Activated T-cell treated with anti-CD3 and anti-CD28 coated beads, Interleukin-2, amount 50 U/mL, for 24 hours (primary cell): ENCODE measurements around the gene ITPR1.

Experiments used
- DNase-seq: peaks from one replicate; pipeline ENCODE4 v3.0.0-alpha.2; 2020
- H3K27ac Mint-ChIP-seq: 2 replicates; pipeline ENCODE4 v1.8.0; 2020; ENCODE audit warnings: mild to moderate bottlenecking, mixed read lengths
- H3K27me3 Mint-ChIP-seq: 2 replicates; pipeline ENCODE4 v1.8.0; 2020; ENCODE audit warnings: mixed read lengths
- H3K36me3 Mint-ChIP-seq: 2 replicates; pipeline ENCODE4 v1.8.0; 2020; ENCODE audit warnings: low read depth, mixed read lengths
- H3K4me1 Mint-ChIP-seq: 2 replicates; pipeline ENCODE4 v1.8.0; 2020; ENCODE audit warnings: low read depth, mixed read lengths
- H3K4me3 Mint-ChIP-seq: 2 replicates; pipeline ENCODE4 v1.8.0; 2020; ENCODE audit warnings: mild to moderate bottlenecking, moderate library complexity, mixed read lengths
- H3K9me3 Mint-ChIP-seq: 2 replicates; pipeline ENCODE4 v1.8.0; 2020; ENCODE audit warnings: mixed read lengths

ITPR1 gene

DNA sequence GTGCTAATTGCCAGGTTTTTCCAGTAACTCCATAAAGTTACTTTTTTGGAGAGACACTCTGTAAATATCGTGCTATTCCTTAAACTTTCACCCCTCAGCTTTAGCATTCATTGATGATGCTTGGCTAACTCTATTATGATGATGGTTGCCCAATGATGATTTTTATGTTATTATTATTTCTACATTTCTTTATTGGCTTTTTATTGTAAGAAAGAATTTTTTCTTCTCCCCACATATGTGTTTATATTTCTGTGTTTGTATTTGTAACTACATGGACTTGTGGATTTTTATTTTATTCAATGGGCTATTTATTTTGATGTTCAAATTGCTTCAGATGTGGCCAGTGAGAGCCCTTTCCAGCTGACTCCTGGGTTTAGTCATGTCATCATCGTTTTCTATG, 323.6 kb downstream of the ITPR1 start:
- peaks cover 92% of the 10 kb centered on the region for H3K36me3 Mint-ChIP-seq
- no peaks in the 10 kb centered on the region for H3K9me3 Mint-ChIP-seq
- DNase-seq: no peak
- peaks cover 45% of the 10 kb centered on the region for H3K4me1 Mint-ChIP-seq
- H3K27me3 Mint-ChIP-seq: no peaks in the 10 kb centered on the region
- H3K27ac Mint-ChIP-seq: no peak overlapping the region
- no peak overlapping the region for H3K4me3 Mint-ChIP-seq

DNA sequence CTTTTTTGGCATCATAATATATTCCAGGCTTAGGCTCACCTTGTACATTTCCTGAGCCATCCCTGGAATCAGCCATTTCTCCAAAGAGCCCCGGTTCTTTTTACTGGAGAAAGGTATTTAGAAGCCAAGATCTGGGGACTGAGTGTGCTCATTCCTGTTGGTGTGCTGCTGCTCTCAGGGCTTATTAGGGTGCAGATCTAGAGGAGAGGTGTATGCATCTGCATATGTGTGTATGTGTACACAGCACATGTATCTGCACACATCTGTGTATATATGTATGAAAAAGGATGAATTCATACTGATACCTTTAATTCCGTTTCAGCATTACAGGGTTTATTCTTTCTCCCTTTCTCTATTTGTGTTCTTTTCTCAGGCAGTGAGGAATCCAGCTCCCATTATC, 324.0 kb downstream of the ITPR1 start:
- H3K9me3 Mint-ChIP-seq: no peaks in the 10 kb centered on the region
- DNase-seq: no peak
- no peak overlapping the region for H3K27ac Mint-ChIP-seq
- H3K27me3 Mint-ChIP-seq: no peaks in the 10 kb centered on the region
- peaks cover 90% of the 10 kb centered on the region for H3K36me3 Mint-ChIP-seq
- H3K4me3 Mint-ChIP-seq: no peak overlapping the region
- peaks cover 49% of the 10 kb centered on the region for H3K4me1 Mint-ChIP-seq

DNA sequence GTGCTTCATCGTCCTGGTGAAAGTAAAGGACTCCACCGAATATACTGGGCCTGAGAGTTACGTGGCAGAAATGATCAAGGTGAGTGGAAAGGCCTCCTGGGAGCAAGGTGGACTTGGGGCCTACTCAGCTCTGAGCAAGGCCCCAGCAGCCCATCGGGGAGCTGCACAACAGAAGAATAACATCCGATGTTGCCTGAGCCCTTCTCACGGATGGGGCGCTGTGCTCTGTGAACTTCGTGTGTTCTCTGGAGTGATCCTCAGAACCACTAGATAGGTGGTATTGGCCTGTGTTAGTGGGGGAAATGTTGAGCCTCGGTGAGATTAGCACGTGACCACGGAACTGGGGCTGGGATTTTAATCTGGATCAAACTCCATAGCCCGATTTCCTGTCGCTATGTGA, 325.0 kb downstream of the ITPR1 start:
- no peaks in the 10 kb centered on the region for H3K9me3 Mint-ChIP-seq
- peaks cover 91% of the 10 kb centered on the region for H3K36me3 Mint-ChIP-seq
- H3K27me3 Mint-ChIP-seq: no peaks in the 10 kb centered on the region
- peak overlapping the region; percentile 63 for H3K27ac Mint-ChIP-seq
- H3K4me1 Mint-ChIP-seq: peaks cover 59% of the 10 kb centered on the region
- no peak for DNase-seq
- no peak overlapping the region for H3K4me3 Mint-ChIP-seq

DNA sequence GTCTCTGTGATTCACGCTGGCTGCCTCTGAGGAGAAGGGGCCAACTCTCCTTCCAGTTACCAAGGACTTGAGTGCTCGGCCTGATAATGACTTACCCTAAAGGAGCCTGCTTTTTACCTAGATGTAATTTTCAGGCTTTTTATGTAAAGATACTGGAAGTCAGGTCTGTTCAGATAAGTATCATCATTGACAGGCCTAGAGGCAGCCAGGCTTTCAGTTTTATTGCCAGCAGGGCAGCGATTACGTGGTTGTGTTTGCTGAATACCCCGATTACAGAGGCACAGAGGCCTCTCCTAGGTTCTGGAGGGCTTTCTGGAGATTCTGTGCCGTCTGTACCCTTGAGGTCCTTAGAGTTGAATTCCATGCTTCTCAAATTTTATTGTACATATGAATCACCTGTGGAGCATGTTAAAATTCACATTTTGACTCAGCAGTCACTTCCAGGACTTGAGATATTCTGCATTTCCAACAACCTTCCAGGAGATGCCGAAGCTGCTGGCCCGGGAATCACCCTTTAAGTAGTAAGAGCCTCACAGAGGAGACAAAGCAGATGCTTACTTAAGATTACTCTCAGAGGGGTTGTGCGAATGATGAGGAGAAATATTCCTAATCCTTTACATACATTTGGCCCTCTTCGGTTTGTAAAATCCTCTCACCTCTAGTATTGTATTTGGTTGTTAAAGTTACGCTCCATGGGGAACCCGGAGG, 326.0 kb downstream of the ITPR1 start:
- Mint-ChIP-seq H3K4me1 (peaks cover 63% of the 10 kb centered on the region), H3K4me3 (no peak overlapping the region), H3K27ac (peak overlapping the region; percentile 28), H3K36me3 (peaks cover 90% of the 10 kb centered on the region), H3K27me3 (no peaks in the 10 kb centered on the region), H3K9me3 (no peaks in the 10 kb centered on the region)
- no peak for DNase-seq

DNA sequence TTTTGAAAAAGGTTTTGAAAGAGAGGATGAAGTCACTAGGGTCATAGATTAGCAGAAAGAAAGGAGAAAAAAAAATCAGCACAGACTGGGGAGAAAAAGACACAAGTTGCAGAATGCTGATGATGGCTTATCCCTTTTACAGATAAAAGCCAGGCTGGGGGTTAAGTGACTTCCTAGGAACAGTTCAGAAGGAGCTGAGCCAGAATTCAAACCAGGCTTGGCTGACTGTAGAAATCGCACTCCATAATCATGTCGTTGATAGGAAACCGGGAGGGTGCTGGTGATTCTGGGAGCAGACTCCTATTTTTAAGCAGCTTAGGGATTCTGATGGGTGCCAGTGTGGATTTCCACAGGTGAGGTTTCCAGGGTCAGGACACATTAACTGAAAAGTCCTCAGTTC, 326.6 kb downstream of the ITPR1 start:
- DNase-seq: no peak
- peaks cover 63% of the 10 kb centered on the region for H3K4me1 Mint-ChIP-seq
- peaks cover 90% of the 10 kb centered on the region for H3K36me3 Mint-ChIP-seq
- peak overlapping the region; percentile 93 for H3K27ac Mint-ChIP-seq
- no peaks in the 10 kb centered on the region for H3K9me3 Mint-ChIP-seq
- H3K4me3 Mint-ChIP-seq: no peak overlapping the region
- no peaks in the 10 kb centered on the region for H3K27me3 Mint-ChIP-seq

DNA sequence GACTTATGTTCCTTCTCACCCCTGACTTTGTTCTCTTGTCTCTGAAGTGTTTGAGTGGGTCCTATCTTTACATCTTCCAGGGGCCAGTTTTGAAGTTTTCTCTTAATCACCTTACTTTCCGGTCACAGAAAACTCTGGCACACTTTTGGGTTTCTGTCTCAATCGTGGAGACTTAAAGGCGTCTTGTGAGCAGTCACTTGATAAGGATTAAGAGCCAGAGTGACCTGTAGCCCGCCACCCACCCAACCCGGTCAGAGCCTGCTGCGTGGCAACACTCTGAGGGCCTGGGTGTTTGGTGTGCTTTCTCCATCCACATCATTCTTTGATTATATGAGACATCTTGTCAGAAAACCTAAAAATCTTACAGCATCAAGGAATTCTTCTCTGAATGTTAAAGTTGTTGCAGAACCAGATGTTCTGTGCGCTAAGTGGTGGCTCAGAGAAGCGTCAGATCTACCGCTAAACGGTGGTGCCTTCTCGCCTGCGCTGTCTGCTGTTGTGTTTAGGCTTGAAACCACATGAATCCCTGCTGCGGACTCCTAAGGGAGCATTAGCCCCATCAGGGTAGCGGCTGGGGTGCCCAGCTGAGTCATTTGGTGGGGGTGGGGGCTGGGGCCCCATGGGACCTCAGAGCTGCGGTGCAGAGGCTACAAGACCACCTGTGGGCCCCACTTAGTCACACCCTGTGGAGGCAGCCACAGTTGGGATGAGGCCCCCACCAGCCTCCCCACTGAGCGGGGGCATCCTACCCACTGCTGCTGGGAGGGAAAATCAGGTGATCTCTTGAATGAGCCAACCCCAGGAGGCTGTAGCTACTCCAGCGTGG, 327.4 kb downstream of the ITPR1 start:
- Mint-ChIP-seq H3K27me3 (no peaks in the 10 kb centered on the region), H3K36me3 (peaks cover 90% of the 10 kb centered on the region), H3K9me3 (no peaks in the 10 kb centered on the region), H3K4me1 (peaks cover 67% of the 10 kb centered on the region), H3K4me3 (peak overlapping the region; percentile 39), H3K27ac (peak overlapping the region; percentile 93)
- DNase-seq: peak; percentile 60

DNA sequence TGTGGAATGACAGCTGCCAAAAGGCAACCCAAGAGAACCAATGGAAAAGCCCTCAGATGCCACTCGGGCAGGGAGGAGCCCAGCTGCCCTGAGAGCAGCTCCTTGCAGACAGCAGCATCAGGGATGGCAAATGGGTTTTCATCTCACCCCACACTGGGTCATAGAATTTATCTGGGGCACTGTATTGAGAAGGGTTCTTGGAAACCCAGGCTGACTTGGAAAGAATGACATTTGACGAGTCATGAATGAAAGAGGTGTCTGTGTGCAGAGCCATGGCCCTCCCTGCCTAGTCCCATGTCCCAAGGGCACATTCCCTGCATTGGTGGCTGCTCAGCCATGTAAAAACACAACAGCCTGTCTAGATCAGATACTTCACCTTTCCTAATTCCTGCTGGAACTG, 328.2 kb downstream of the ITPR1 start:
- peaks cover 76% of the 10 kb centered on the region for H3K4me1 Mint-ChIP-seq
- no peaks in the 10 kb centered on the region for H3K27me3 Mint-ChIP-seq
- peak; percentile 62 for DNase-seq
- H3K36me3 Mint-ChIP-seq: peaks cover 90% of the 10 kb centered on the region
- H3K9me3 Mint-ChIP-seq: no peaks in the 10 kb centered on the region
- H3K27ac Mint-ChIP-seq: peak overlapping the region; percentile 93
- peak overlapping the region; percentile 34 for H3K4me3 Mint-ChIP-seq

DNA sequence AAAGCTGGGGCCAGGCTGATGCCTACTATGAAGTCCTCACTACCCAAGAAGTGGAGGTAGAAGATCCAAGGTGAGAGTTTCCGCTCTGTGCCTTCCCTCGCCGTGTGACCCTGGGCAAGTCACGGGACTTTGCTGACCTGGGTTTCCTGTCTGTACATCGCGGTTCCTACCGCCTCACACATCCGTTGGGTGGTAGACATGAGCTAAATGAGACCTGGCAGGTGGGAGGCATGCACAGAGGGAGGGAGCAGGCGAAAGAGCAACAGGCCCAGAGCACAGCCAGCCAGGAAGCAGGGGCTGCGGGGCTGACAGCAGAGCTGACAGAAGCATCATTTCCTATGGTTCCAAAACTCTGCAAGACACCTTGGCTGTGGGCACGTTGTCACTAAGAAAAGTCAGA, 328.8 kb downstream of the ITPR1 start:
- Mint-ChIP-seq H3K9me3 (no peaks in the 10 kb centered on the region), H3K36me3 (peaks cover 86% of the 10 kb centered on the region), H3K4me3 (peak overlapping the region; percentile 34), H3K27me3 (no peaks in the 10 kb centered on the region), H3K4me1 (peaks cover 82% of the 10 kb centered on the region), H3K27ac (peak overlapping the region; percentile 93)
- DNase-seq: peak; percentile 80

DNA sequence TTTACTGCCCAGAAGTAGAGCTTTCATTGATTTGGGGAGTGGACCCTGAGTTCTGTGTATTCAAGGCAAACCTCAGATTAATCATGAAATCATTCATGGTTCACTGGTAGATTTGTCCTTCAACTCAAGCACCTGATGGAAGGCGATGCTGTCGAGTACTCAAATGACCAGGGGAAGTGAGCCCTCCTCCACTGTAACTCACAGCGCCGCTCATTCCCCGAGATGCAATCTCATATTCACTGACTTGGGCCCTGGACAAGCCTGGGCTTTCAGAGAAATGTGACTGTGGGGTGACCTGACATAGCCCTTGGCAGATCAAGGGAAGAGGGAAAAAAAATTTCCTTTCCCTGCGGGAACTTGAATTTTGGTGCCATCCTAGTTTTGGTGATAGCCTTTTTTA, 329.4 kb downstream of the ITPR1 start:
- Mint-ChIP-seq H3K9me3 (no peaks in the 10 kb centered on the region), H3K36me3 (peaks cover 86% of the 10 kb centered on the region), H3K27me3 (no peaks in the 10 kb centered on the region), H3K4me3 (peak overlapping the region; percentile 34), H3K27ac (peak overlapping the region; percentile 93), H3K4me1 (peaks cover 88% of the 10 kb centered on the region)
- no peak for DNase-seq

DNA sequence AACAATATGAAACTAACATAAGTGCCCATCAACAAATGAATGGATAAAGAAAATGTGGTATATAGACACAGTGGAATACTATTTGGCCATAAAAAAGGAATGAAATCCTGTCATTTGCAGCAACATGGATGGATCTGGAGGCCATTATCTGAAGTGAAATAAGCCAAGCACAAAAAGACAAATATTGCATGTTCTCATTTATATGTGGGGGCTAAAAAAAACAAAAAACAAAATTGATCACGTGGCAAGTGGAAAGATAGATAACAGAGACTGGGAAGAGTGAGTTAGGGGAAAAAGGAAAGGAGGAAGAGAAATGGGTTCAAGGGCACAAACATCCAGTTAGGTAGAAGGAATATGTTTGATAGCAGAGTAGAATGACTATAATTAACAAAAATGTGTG, 330.2 kb downstream of the ITPR1 start:
- H3K36me3 Mint-ChIP-seq: peaks cover 84% of the 10 kb centered on the region
- H3K4me3 Mint-ChIP-seq: no peak overlapping the region
- no peaks in the 10 kb centered on the region for H3K27me3 Mint-ChIP-seq
- peaks cover 96% of the 10 kb centered on the region for H3K4me1 Mint-ChIP-seq
- H3K27ac Mint-ChIP-seq: peak overlapping the region; percentile 32
- H3K9me3 Mint-ChIP-seq: no peaks in the 10 kb centered on the region
- DNase-seq: no peak

DNA sequence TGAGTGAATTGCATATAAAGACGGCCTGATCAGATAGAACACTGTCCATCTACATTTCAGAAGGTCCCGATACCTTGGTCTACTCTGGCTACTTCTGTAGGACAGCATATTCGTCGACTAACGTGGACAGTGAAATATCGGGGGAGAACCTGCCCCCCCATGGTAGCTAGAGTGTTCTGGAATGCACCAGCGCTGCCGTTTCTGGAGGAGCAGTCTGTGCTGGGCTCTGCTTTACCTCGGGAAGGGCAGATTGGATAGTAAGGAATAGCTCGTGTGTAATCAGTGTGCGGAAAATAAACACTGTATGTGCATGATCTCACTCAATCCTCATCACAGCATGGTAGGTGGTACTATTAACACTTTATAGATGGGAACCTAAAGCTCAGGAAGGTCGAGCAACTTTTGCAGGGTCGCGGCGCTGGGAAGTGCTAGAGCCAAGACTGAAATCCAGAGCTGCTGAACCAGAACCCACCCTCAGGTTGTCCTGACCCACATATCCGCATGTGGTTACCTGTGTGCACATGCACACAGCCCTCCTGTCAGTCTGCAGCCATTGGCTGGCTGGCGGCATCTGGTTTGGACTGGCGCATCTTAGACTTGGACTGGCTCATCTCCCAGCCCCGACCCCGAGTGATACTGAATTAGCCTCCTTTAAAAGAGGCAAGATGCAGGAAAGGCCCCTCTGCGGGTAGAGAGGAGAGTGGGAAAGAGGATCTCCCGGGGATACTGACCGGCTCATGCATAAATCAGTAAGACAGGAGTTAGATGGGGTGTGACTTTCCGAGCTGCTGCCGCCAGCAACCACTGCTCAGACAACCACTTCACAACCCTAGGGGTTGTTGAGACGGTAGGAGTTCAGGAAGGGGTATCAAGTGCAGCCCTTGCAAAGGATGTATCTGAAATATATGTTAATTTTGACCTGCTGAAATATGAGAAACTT, 331.1 kb downstream of the ITPR1 start:
- peaks cover 84% of the 10 kb centered on the region for H3K36me3 Mint-ChIP-seq
- peaks cover 100% of the 10 kb centered on the region for H3K4me1 Mint-ChIP-seq
- peak overlapping the region; percentile 44 for H3K4me3 Mint-ChIP-seq
- H3K27me3 Mint-ChIP-seq: no peaks in the 10 kb centered on the region
- H3K9me3 Mint-ChIP-seq: no peaks in the 10 kb centered on the region
- DNase-seq: no peak
- peak overlapping the region; percentile 54 for H3K27ac Mint-ChIP-seq

DNA sequence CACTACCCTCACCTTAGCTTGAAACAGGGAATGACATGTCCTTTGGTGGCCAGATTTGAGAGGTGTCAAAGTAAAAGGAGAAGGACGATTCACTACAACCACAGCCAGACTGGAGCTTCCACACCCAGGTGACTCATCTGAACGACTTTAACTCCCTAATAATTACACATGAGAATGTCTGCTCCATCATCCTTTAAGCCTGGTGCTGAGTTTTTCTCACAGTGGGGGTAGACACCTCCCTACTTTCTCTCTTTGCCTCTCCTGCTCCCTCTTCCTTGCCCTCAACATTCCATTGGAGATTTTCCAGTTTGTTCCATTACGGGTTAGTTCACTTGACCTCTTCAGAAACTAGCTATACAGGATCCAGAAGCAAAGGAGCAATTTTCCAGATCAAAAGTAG, 331.8 kb downstream of the ITPR1 start:
- Mint-ChIP-seq H3K36me3 (peaks cover 80% of the 10 kb centered on the region), H3K27me3 (no peaks in the 10 kb centered on the region), H3K27ac (peak overlapping the region; percentile 54), H3K4me3 (peak overlapping the region; percentile 44), H3K4me1 (peaks cover 97% of the 10 kb centered on the region), H3K9me3 (no peaks in the 10 kb centered on the region)
- DNase-seq: no peak

DNA sequence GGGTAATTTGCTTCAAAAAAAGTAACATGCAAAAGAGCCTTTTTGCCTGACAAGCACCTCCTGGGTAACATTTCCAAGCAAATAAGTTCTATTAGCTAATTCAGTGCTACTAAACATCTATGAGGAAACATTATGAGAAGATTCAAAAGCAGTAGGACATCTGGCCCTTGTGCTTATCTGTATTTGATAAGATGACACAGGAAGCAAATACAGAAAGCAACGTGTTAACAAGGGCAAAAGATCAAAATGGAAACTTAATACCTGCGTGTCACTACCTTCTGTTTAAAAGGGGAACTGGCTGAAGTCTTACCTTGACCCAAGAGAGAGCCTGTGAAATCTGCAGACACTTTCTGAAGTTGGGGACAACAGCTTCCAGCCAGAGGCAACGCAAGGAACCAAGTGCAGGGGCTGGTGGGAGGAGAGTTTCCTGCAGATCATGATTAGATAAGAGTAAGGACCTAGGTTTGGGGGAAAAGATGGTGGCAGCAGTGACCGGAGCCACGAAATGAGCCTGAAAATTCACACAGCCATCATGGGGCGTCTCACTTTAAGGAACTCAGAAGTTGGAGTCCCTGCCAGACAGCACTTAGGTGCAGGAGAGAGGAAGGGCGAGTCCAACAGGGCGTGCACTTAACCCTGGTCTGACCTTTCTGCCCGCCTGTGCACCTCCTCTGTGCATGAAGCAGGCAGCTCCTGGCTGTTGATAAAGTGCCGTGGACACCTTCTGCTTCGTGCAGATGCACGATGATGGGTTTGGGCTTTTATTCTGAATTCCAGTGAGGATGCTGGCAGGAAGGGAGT, 332.5 kb downstream of the ITPR1 start:
- Mint-ChIP-seq H3K36me3 (peaks cover 77% of the 10 kb centered on the region), H3K4me3 (peak overlapping the region; percentile 44), H3K27ac (peak overlapping the region; percentile 54), H3K4me1 (peaks cover 94% of the 10 kb centered on the region), H3K27me3 (no peaks in the 10 kb centered on the region), H3K9me3 (peaks cover under 1% of the 10 kb centered on the region)
- no peak for DNase-seq
